Nephron progenitor cell (in vitro differentiated cells): Measurements from ENCODE around the gene CEP162.
"Not testable (repeated sequence)": the region's sequence is repeated elsewhere in the genome, so short reads cannot be mapped to it uniquely, and the experiment has no call there.

Experiments used
- DNase-seq: peaks from one replicate; pipeline ENCODE4 v3.0.0; 2021
- H3K27ac Mint-ChIP-seq: 2 replicates; pipeline ENCODE4 v1.8.0; 2021; ENCODE audit warnings: mild to moderate bottlenecking, moderate library complexity, mixed read lengths
- H3K27me3 Mint-ChIP-seq: 2 replicates; pipeline ENCODE4 v1.8.0; 2021; ENCODE audit warnings: mild to moderate bottlenecking, low read depth, mixed read lengths; ENCODE audit not compliant: poor library complexity
- H3K36me3 Mint-ChIP-seq: 2 replicates; pipeline ENCODE4 v1.8.0; 2021; ENCODE audit warnings: low read depth, mixed read lengths
- H3K4me1 Mint-ChIP-seq: 2 replicates; pipeline ENCODE4 v1.8.0; 2021; ENCODE audit warnings: mixed read lengths
- H3K4me3 Mint-ChIP-seq: 2 replicates; pipeline ENCODE4 v1.8.0; 2021; ENCODE audit warnings: mild to moderate bottlenecking, moderate library complexity, mixed read lengths
- H3K9me3 Mint-ChIP-seq: 2 replicates; pipeline ENCODE4 v1.8.0; 2021; ENCODE audit warnings: mild to moderate bottlenecking, moderate library complexity, mixed read lengths
- CTCF ChIP-seq: fragments of 200-600 bp; sonication (generic); IDR thresholded peaks from 2 replicates; pipeline ENCODE4 v1.5.0; 2021; ENCODE audit warnings: antibody characterized with exemption

The CEP162 gene

GRCh38 chr6:84258268-84258667, 30.8 kb upstream of the CEP162 start:
- Mint-ChIP-seq H3K9me3 (no peaks in the 10 kb centered on the region), H3K4me1 (peaks cover 15% of the 10 kb centered on the region), H3K27ac (no peak overlapping the region), H3K27me3 (peaks cover 3% of the 10 kb centered on the region), H3K4me3 (no peak overlapping the region), H3K36me3 (no peaks in the 10 kb centered on the region)
- DNase-seq = no peak
- TF ChIP-seq CTCF = no peak

- H3K4me3 Mint-ChIP-seq = no peak overlapping the region
- no peaks in the 10 kb centered on the region for H3K36me3 Mint-ChIP-seq
- TF ChIP-seq CTCF = no peak
- H3K27me3 Mint-ChIP-seq = peaks cover 3% of the 10 kb centered on the region
- H3K27ac Mint-ChIP-seq = no peak overlapping the region
- H3K4me1 Mint-ChIP-seq = peaks cover 15% of the 10 kb centered on the region
- H3K9me3 Mint-ChIP-seq = no peaks in the 10 kb centered on the region
- no peak for DNase-seq
Observed at GRCh38 chr6:84255641-84256040, 28.2 kb upstream of the CEP162 start.

- TF ChIP-seq CTCF = no peak
- no peak overlapping the region for H3K27ac Mint-ChIP-seq
- H3K9me3 Mint-ChIP-seq = no peaks in the 10 kb centered on the region
- peaks cover 8% of the 10 kb centered on the region for H3K4me1 Mint-ChIP-seq
- peaks cover 4% of the 10 kb centered on the region for H3K27me3 Mint-ChIP-seq
- H3K36me3 Mint-ChIP-seq = no peaks in the 10 kb centered on the region
- no peak for DNase-seq
- no peak overlapping the region for H3K4me3 Mint-ChIP-seq
Observed at GRCh38 chr6:84253380-84253779, 25.9 kb upstream of the CEP162 start.

- no peak for DNase-seq
- no peak for TF ChIP-seq CTCF
- no peak overlapping the region for H3K4me3 Mint-ChIP-seq
- H3K27me3 Mint-ChIP-seq = peaks cover 4% of the 10 kb centered on the region
- H3K27ac Mint-ChIP-seq = no peak overlapping the region
- H3K4me1 Mint-ChIP-seq = no peaks in the 10 kb centered on the region
- H3K9me3 Mint-ChIP-seq = no peaks in the 10 kb centered on the region
- no peaks in the 10 kb centered on the region for H3K36me3 Mint-ChIP-seq
Observed at GRCh38 chr6:84251891-84252539, 24.6 kb upstream of the CEP162 start.

- no peaks in the 10 kb centered on the region for H3K4me1 Mint-ChIP-seq
- no peak for DNase-seq
- no peak overlapping the region for H3K27ac Mint-ChIP-seq
- peaks cover 4% of the 10 kb centered on the region for H3K27me3 Mint-ChIP-seq
- H3K9me3 Mint-ChIP-seq = peaks cover 3% of the 10 kb centered on the region
- TF ChIP-seq CTCF = no peak
- H3K4me3 Mint-ChIP-seq = no peak overlapping the region
- H3K36me3 Mint-ChIP-seq = no peaks in the 10 kb centered on the region
Observed at GRCh38 chr6:84249724-84250123, 22.3 kb upstream of the CEP162 start.

GRCh38 chr6:84244416-84245081, 17.1 kb upstream of the CEP162 start:
- not testable (repeated sequence) for H3K36me3 Mint-ChIP-seq, DNase-seq, H3K27ac Mint-ChIP-seq, H3K27me3 Mint-ChIP-seq, H3K4me3 Mint-ChIP-seq, H3K9me3 Mint-ChIP-seq, H3K4me1 Mint-ChIP-seq
